ENCODE data around the gene OOSP4B. TPM values are rescaled to one million over a fixed set of nuclear protein-coding genes. Genes with fewer than 3 reads are reported as not detected.

OOSP4B gene
- total and polyA plus RNA-seq, 2 of the 4 experiments (the other 2 are of a cell fraction): not detected

DNA sequence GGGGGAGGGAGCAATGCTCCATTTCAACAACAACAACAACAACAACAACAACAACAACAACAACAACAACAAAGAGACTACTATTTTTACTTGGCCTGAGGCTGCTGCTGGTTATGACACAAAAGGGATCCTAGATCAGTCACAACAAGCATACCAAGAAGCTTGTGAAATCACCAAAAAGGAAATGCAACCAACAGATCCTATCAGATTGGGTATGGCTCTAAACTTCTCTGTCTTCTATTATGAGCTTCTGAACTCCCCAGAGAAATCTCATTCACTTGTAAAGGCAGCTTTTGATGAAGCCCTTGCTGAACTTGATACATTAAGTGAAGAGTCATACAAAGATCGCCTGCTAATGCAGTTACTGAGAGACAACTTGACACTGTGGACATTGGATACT lies 61.0 kb downstream of the OOSP4B start:
- no peak overlapping the region for H2AK5ac ChIP-seq (ENCODE audit: low read depth, low read length)
- no peak overlapping the region for H4K5ac ChIP-seq (ENCODE audit: low read depth, low read length)
- no peak overlapping the region for H3K18ac ChIP-seq (ENCODE audit: low read depth, low read length)
- H3K4ac ChIP-seq (ENCODE audit: low read depth, low read length): no peak overlapping the region
- H3K4me3 ChIP-seq (ENCODE audit: insufficient read depth, low read depth, low read length): no peak overlapping the region
- H3K9me1 ChIP-seq (ENCODE audit: insufficient read depth, low read length): no peaks in the 10 kb centered on the region
- no peak overlapping the region for H2AFZ ChIP-seq (replicated peaks; ENCODE audit: low read length, poor library complexity)
- BruUV-seq (replicated peaks): no TSS peak
- no peak overlapping the region for H2BK120ac ChIP-seq (ENCODE audit: low read depth, low read length)
- H3K9ac ChIP-seq (ENCODE audit: low read depth, low read length): no peak overlapping the region
- H3K36me3 ChIP-seq (ENCODE audit: control insufficient read depth, insufficient read depth, low read length): no peaks in the 10 kb centered on the region
- H2AK9ac ChIP-seq (replicated peaks; ENCODE audit: low read depth, low read length, poor library complexity): no peak overlapping the region
- H3K27me3 ChIP-seq (ENCODE audit: control insufficient read depth, insufficient read depth, low read length): no peaks in the 10 kb centered on the region
- H2BK5ac ChIP-seq (ENCODE audit: low read depth, low read length, poor library complexity, severe bottlenecking): no peak overlapping the region
- in situ Hi-C loops (cut with MboI; ENCODE audit: low sequenced_read_pairs): no loop called here
- ATAC-seq (ENCODE audit: low read depth): no peak
- H3K79me1 ChIP-seq (ENCODE audit: low read depth in 1 of 2, low read length in 2 of 2): no peaks in the 10 kb centered on the region
- H3K4me2 ChIP-seq (ENCODE audit: low read depth, low read length): no peak overlapping the region
- no peak overlapping the region for H3K23ac ChIP-seq (ENCODE audit: low read depth, low read length)
- no peak overlapping the region for H3K56ac ChIP-seq (ENCODE audit: extremely low read depth, insufficient read depth, low read length)
- no peak for DNase-seq
- no peak overlapping the region for H2BK20ac ChIP-seq (ENCODE audit: low read depth, low read length)
- no peaks in the 10 kb centered on the region for H4K20me1 ChIP-seq (ENCODE audit: insufficient read depth, low read length)
- 75% methylated on average over 1 of the region's 1 CpG; no CpG with 5 or more reads in 1 of the 2 experiments for WGBS, 2 experiments (ENCODE audit: extremely low coverage in 2 of 2, insufficient read length in 1 of 2)
- H2BK15ac ChIP-seq (ENCODE audit: low read depth, low read length): no peak overlapping the region
- H4K91ac ChIP-seq (ENCODE audit: insufficient read depth, low read depth, low read length): no peak overlapping the region
- TF ChIP-seq CEBPB (IDR thresholded peaks at IDR 0.05; ENCODE audit: low read depth, low read length) (no peak), MAZ (IDR thresholded peaks at IDR 0.05; ENCODE audit: borderline replicate concordance, low read depth, low read length) (no peak), RFX5 (IDR thresholded peaks at IDR 0.05; ENCODE audit: low read depth, low read length) (no peak), BHLHE40 (IDR thresholded peaks at IDR 0.05; ENCODE audit: low read depth, low read length) (no peak), FOS (IDR thresholded peaks at IDR 0.05; ENCODE audit: low read depth, low read length) (no peak)
- TF ChIP-seq, protein P1, sequence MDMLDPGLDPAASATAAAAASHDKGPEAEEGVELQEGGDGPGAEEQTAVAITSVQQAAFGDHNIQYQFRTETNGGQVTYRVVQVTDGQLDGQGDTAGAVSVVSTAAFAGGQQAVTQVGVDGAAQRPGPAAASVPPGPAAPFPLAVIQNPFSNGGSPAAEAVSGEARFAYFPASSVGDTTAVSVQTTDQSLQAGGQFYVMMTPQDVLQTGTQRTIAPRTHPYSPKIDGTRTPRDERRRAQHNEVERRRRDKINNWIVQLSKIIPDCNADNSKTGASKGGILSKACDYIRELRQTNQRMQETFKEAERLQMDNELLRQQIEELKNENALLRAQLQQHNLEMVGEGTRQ (IDR thresholded peaks at IDR 0.05; ENCODE audit: low read depth, low read length): no peak
- ChIA-PET POLR2A (ENCODE audit: unreplicated experiment) (no interaction called here), CTCF (no interaction called here)
- H3K9me3 ChIP-seq (ENCODE audit: control insufficient read depth, insufficient read depth, low read length): peaks cover 3% of the 10 kb centered on the region; the same call in 1 of the 2 replicates
- no peak overlapping the region for H3K14ac ChIP-seq (replicated peaks; ENCODE audit: low read depth, low read length)
- intact Hi-C loops (cut with micrococcal nuclease): no loop called here
- dilution Hi-C loops (cut with HindIII; ENCODE audit: low sequenced_read_pairs, unreplicated experiment): no loop called here
- no peak overlapping the region for H3K27ac ChIP-seq (ENCODE audit: insufficient read depth, low read length)
- no peak overlapping the region for H4K8ac ChIP-seq (ENCODE audit: low read depth in 2 of 2, low read length in 2 of 2)
- H3K4me1 ChIP-seq (ENCODE audit: control insufficient read depth, insufficient read depth, low read length): no peaks in the 10 kb centered on the region
